8988T (cell line): ENCODE results near the gene AVP.
"Not testable (repeated sequence)": the region's sequence is repeated elsewhere in the genome, so short reads cannot be mapped to it uniquely, and the experiment has no call there.

Experiments used
- DNase-seq: peaks from one replicate; pipeline ENCODE4 v3.0.0; 2011

Gene AVP

DNA sequence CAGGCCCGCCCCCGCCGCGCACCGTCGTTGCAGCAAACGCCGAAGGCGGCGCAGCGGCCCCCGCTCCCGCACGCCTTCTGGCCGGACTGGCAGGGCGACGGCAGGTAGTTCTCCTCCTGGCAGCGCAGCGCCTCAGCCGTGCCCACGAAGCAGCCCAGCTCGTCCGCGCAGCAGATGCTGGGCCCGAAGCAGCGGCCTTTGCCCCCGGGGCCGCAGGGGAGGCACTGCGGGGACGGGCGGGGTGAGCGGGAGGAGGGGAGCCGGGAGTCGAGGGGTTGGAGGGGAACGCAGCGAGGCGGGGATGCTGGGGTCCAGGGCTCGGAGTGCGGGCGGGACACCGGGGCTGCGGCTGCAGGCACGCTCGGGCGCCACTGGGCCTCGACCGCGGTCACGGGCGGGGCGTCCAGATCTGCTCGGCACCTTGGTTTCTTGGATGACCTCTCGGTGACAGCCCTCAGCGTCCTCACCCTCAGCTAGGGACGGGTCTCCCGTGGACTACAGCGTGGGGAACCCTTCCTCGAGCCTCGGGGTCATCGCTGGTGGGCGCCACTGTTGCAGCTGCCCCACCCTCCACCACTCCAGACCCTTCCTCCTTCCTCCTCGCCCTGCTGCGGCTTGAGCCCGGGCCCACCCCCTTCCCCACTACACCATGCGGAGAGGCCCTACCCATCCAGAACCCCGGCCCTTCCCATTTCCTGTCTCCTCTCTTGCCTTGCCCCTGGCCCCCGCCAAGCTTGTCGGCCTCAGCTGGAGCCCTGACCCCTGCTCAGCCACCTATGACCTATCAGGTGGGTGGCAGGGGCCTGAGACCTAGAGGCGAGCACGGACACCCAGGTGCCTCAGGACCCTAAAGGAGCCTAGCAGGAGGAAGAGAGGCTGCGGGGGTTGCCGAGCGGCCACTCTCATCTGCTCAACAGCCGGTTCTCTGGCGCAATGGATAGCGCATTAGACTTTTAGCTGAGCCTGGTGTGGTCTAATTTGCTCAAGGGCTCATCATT is 1.3 kb downstream of the AVP start:
- peak; percentile 5 for DNase-seq

DNA sequence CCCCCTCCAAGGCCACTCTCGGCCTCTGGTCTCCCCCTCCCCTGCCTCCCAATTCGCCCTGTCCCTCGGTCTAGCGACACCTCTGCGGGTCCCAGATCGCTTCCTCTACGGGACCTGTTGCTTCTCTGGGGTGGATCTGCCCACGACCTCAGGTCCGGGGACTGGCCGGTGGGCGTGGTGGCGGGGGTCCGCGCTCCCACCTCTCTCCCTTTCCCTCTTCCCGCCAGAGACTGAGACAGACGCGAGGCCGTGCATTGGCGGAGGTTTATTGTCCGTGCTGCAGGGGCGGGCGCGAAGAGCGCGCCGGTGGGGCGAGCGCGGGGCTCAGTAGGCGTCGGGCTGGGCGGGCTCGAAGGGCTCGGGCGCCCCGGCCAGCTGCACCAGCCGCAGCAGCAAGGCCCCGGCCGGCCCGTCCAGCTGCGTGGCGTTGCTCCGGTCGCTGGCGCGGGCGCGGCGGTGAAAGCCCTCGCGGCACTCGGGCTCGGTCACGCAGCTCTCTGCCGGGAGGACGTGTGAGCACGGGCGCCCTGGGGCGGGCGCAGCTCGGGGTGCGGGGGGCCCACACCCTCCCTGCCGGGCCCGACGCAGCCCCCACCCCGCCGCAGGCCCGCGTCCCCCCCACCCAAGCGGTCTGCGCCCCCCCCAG is 2.1 kb downstream of the AVP start:
- peak; percentile 24 for DNase-seq

DNA sequence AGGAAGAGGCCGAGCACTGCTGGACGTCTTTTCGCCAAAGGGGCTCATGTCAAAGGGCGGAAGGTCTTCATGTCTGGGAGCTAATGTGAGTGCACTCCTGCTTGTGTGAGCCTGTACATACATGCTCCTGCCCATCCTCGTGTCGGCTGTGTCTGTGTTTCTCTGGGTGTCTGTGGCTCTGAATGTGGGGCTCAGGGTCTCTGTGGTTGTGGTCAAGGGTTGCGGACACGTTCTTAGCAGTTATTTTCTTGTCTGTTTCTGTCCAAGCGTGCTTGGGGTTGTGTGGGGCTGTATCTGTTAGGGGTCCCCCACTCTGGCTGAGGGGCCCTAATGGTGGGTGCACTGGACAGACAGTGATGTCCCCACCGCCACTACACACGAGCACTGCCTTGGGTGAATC is 2.9 kb downstream of the AVP start:
- peak; percentile 43 for DNase-seq

- DNase-seq, result peak; percentile 34
These were observed 3.6 kb downstream of the AVP start for GRCh38 chr20:3080939-3081388.

- no peak for DNase-seq
These were observed 6.8 kb downstream of the AVP start for GRCh38 chr20:3077618-3078134.

- DNase-seq, result not testable (repeated sequence)
These were observed 9.2 kb downstream of the AVP start for GRCh38 chr20:3075315-3075714.

- no peak for DNase-seq
These were observed 9.7 kb downstream of the AVP start for GRCh38 chr20:3074812-3075211.

DNA sequence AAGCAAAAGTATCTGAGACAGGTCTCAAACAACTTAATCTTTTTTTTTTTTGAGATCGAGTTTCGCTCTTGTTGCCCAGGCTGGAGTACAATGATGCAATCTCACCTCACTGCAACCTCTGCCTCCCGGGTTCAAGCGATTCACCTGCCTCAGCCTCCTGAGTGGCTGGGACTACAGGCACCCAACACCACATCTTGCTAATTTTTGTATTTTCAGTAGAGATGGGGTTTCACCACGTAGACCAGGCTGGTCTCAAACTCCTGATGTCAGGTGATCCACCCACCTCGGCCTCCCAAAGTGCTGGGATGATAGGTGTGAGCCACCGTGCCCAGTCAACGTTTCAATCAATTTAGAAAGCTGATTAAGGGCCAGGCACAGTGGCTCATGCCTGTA is 11.3 kb downstream of the AVP start:
- DNase-seq, result not testable (repeated sequence)

GRCh38 chr20:3072530-3073250 is 11.8 kb downstream of the AVP start:
- no peak for DNase-seq

DNA sequence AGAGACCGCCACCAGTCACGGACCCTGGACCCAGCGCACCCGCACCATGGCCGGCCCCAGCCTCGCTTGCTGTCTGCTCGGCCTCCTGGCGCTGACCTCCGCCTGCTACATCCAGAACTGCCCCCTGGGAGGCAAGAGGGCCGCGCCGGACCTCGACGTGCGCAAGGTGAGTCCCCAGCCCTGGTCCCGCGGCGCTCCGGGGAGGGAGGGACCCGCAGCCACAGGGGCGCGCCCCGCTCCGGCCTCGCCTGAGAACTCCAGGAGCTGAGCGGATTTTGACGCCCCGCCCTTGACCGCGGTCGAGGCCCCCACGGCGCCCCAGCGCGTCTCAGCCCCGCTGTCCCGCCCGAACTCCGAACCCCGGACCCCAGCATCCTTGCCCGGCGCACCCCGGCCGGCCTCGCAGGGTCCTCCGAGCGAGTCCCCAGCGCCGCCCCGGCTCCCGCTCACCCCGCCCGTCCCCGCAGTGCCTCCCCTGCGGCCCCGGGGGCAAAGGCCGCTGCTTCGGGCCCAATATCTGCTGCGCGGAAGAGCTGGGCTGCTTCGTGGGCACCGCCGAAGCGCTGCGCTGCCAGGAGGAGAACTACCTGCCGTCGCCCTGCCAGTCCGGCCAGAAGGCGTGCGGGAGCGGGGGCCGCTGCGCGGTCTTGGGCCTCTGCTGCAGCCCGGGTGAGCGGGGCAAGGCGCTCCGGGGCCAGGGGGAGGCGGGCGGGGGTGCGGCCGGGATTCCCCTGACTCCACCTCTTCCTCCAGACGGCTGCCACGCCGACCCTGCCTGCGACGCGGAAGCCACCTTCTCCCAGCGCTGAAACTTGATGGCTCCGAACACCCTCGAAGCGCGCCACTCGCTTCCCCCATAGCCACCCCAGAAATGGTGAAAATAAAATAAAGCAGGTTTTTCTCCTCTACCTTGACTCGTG is 12.7 kb downstream of the AVP start, which contains the start of gene OXT:
Gene OXT, plus strand, starts transcription at position 11 of the 920 bp plus-strand sequence. Its CDS starts 36 bp downstream, at position 47.
- no peak for DNase-seq

- DNase-seq, result no peak
These were observed 13.3 kb downstream of the AVP start for GRCh38 chr20:3071266-3071609.

DNA sequence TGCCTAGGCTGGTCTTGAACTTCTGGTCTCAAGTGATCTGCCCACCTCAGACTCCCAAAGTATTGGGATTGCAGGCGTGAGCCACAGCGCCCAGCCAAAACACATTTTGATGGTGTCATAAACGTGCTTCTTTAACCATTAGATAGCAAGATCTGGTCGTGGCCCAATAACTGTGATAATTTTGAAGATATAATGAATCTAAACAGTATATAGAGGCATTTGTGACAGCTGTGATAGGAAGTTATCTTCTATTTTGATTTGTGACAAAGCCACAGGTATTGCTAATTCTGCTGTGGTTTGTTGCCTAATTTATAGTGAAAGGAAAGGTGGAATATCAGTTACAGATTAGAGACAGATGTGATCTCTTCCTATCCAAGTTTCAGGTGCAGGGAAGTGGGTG is 13.8 kb downstream of the AVP start:
- no peak for DNase-seq

DNA sequence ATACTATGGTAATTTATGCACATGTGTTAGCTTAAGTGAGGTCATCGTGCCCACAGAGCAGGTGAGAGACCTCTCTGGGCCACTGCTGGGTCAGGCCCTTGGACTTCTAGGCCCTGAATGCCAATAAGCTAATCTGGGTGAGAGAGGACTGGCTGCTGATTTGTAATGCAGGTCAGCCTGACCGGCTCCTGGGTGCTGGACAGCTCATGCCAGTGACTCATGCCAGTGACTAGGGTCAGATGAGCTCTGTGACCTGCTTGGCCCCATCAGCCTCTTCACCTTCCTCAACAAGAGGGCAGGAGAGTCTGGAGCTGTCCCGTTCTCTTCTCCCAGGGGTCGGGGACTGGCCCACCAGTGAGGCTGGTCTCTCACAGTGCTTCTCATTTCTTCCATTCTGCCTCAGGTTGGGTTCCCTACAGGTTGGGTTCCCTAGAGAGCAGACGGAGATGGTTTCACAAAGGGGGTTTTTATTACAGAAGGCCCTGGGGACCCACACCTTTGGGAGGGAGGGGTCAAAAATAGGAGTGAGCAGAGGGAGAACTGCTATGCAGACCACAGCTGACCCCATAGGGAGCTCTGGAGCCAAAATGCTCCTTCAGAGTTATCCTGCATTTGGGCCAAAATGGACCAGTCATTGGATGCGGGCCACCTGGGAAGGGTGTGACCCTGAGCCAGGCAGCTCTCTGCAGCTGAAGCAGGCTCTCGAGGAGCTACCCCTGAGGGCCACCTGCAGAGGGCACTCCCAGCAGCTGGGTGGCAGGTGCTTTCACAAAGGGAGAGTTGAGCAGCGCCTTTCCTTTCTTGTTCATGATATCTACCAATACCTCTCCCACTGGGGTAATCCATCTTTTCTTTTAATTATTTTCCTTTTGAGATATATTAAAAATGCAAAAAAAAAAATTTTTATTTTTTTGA is 15.3 kb downstream of the AVP start:
- no peak for DNase-seq

DNA sequence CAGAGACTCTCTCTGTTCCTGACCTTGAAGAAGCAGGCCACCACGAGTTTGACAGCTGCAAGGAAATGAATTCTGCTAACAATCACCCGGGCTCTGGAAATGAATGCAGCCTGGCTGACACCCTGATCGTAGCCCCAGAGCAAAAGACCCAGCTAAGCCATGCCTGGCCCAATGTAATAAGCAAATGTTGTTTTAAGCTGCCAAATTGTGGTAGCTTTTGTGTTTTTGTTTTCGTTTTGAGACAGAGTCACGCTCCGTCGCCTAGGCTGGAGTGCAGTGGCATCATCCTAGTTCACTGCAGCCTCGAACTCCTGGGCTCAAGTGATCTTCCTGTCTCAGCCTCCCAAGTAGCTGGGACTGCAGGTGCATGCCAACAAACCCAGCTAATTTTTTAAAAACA is 16.4 kb downstream of the AVP start:
- no peak for DNase-seq

DNA sequence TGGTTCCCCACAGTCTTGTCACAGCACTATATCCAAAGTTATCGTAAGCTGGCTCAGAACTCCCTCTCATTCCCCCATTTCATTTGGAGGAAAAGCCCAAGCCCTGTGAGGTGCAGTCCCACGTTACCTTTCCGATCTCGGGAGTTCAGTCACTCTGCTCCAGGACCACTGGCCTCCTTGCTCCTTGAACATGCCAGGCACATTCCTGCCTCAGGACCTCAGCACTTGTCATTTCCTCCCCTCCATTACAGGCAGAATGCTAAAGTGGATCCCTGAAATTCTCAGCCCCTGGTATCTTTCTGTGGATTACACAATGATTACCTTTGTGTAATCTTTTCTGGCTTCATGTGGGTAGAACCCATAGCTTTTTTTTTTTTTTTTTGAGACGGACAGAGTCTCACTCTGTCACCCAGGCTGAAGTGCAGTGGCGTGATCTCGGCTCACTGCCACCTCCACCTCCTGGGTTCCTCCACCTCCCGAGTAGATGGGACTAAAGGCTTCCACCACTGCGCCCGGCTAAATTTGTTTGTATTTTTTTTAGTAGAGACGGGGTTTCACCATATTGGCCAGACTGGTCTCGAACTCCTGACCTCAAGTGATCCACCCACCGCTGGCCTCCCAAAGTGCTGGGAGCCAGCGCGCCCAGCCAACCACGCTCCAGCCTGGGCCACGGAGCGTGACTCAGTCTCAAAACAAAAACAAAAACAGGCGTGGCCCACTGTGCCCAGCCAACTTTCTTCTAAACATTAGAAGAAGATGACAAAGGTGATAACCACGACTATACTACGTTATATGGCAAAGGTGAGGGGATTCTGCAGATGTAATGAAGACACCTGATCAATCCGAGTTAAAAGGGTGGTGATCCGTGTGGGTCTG is 17.1 kb downstream of the AVP start:
- DNase-seq, result no peak

GRCh38 chr20:3064119-3064518 is 20.4 kb downstream of the AVP start:
- not testable (repeated sequence) for DNase-seq

DNA sequence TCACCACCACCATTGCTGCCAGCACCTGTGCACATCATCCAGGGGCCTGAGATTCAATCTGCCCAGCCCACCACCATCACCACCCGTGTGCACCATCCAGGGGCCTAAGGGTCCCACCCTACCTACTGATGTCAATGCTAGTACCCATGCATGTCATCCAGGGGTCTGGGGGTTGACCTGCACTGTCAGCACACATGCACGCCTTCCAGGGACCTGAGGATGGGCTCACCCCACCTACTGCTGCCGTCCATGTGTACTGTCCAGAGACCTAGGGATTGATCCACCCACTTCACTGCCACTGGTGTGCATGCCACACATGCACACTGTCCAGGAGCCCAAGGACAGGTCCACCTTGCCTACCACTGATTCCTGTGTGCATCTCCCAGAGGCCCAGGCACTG is 25.0 kb downstream of the AVP start:
- DNase-seq, result no peak

DNA sequence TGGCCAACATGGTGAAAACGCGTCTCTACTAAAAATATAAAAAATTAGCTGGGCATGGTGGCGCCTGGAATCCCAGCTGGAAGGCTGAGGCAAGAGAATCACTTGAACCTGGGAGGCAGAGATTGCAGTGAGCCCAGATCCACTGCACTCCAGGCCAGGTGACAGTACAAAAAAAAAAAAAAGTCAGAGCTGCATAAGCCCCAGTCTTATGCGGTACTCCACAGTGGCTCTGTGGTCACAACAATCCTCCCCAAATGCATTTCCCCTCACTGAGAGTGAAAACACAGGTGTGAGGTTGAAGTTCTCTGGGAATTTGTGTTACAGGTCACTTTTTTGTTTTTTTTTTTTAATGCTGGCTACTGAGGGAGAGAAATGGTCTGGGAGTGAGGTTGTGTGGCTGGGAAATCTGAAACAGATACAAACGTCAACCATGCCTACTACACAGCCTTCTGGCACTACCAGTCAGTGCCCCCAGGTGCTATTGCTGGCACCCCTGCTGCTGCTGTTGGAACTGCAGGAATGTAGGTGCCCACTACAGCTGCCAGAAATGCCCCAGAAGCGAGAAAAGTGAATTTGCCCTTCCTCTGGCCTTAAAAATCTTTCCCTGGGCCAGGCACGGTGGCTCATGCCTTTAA is 33.0 kb downstream of the AVP start:
- DNase-seq, result no peak
